Stomach (tissue), 4 donors: ENCODE measurements around the gene CDK5R2.

ENCODE experiments used
- CTCF ChIP-seq, 7 experiments: fragments of 450-650 bp in 4 of 7; fragments of 200-600 bp in 3 of 7; sonication (generic) in 3 of 7; IDR thresholded peaks; one replicate each; pipeline ENCODE4 v1.5.1; 2016 to 2019; ENCODE audit warnings: antibody characterized with exemption in 7 of 7, control low read depth in 2 of 7, mild to moderate bottlenecking in 1 of 7
- POLR2A ChIP-seq, 4 donors: fragments of 450-650 bp; IDR thresholded peaks; one replicate each; pipeline ENCODE4 v1.6.1; 2016; ENCODE audit warnings: antibody characterized with exemption in 4 of 4, control low read depth in 2 of 4, mild to moderate bottlenecking in 1 of 4, moderate library complexity in 1 of 4
- POLR2AphosphoS5 ChIP-seq, 3 donors: sonication (generic); formaldehyde crosslinking; IDR thresholded peaks; one replicate each; pipeline ENCODE4 v1.6.1; 2016; ENCODE audit warnings: antibody characterized with exemption in 3 of 3

GRCh38 chr2:218954541-218955300 is 4.7 kb upstream of the CDK5R2 start:
- TF ChIP-seq POLR2A (IDR thresholded peaks at IDR 0.05), result no peak
- TF ChIP-seq CTCF (IDR thresholded peaks at IDR 0.05), result no peak
- no peak for TF ChIP-seq POLR2AphosphoS5 (IDR thresholded peaks at IDR 0.05)
